ENCODE measurements around the gene PHKG1. TPM values are rescaled to one million over a fixed set of nuclear protein-coding genes. Genes with fewer than 3 reads are reported as not detected.
"Not testable (repeated sequence)": the region's sequence is repeated elsewhere in the genome, so short reads cannot be mapped to it uniquely, and the experiment has no call there.

The PHKG1 gene
- total RNA-seq, 1 donor from 2014 or later = 31.3 TPM

DNA sequence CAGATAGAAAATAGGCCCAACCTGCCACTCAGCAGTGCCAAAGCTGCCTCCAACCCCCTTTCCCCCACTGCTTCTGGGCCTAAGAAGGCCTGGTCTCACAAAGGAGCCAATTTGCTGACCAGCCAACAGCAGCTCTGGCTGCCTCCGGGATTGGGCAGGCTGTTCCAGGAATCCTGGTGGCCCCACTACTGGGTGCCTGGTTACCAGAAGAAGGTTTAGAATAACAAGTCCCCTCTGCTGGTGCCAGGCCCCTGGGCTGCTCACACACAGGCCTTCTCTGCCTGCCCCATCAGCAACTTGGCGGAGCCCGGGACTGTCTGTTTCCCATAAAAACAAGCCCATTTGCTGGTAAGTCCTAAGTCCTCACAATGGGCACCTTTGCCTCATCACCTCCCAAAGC, 1.2 kb downstream of the PHKG1 start:
- ATAC-seq (ENCODE audit: poor library complexity) = peak; percentile 88
- intact Hi-C loops (cut with DNase I) = no loop called here

GRCh38 chr7:56087445-56087844, 5.3 kb downstream of the PHKG1 start:
- intact Hi-C loops (cut with DNase I) = no loop called here
- ATAC-seq (ENCODE audit: poor library complexity) (no peak), DNase-seq (no peak)

More for the DNA sequence above, 1.2 kb downstream of the PHKG1 start:
- DNase-seq = peak; percentile 86

DNA sequence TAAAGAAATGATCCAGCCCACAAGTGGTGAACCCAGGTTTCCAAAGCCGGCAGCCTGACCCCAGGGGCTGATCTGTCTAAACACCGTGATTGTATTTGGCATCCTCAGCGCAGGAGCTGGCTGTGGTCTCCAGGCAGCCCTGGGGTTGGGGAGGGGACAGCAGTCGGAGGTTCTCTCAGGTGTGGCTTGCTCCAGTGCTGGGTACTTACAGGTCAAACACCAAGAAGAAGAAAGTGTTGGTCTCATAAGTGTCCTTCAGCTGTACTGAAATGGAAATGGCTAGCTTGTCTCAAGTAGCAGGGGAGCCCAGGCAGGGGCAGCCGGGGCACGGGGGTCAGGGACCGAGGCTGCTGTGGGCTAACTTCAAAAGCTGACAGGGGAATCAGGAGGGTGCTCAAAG, 6.0 kb downstream of the PHKG1 start:
- no peak for DNase-seq
- ATAC-seq (ENCODE audit: poor library complexity) = no peak
- intact Hi-C loops (cut with DNase I) = no loop called here

DNA sequence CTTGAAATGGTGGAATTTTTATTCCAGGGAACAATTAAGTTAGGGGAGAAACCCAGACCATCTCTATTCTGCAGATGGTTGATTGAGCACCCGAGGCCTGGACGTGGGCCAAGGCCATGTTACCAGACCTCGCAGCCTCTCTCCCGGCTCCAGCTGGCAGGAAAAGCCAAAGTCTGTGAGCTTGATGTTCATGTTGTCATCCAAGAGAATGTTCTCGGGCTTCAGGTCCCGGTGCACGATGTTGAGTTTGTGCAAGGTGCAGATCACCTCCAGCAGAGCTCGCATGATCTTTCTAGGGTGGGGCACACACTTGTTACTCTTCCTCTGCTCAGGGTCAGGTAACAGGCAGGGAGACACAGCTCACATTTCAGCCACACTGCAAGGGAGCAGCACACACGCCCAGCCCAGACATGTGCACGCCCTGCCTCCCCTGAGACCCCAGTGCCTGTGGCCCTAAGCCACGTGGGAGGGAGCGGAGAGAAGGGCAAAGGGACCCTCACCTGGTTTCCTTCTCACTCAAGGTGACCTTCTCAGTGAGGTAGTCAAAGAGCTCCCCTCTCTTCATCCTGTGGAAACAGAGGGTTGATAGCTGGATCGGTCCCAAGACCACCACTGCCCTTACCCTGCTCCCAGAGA, 9.5 kb downstream of the PHKG1 start:
- intact Hi-C loops (cut with DNase I) = no loop called here
- ATAC-seq (ENCODE audit: poor library complexity) = peak; percentile 57

DNA sequence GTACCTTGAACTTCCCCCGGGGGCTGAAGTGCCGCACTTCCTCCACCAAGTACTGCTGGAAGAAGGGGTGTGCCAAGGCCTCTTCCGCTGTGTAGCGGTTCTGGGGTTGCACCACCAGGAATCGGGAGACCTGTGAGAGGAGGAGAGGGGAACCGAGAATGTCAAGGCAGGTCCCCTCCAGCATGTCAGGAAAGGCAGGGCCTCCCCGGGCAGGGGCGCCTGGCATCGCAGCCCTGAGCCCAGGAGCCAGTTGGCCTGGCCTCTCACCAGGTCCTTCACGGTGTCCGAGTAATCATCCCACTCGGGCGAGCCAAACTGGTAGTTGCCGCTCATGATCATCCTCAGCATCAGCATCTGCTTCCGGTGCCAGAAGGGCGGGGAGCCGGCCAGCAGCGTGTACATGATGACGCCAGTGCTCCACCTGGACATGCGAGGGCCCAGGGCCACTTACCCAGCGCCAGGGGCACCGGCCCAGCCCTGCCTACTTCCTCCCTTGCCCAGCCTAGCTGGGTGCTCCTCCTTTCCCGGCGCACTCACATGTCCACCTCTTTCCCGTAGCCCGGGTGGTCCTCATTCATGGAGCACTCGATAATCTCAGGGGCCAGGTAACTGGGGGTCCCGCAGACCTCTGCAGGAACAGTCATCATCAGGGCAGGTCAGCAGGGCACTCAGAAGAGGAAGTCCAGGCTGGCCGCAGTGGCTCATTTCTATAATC, 11.0 kb downstream of the PHKG1 start:
- ATAC-seq (ENCODE audit: poor library complexity) (no peak), DNase-seq (peak; percentile 38)
- intact Hi-C loops (cut with DNase I) = no loop called here

More for the DNA sequence above, 9.5 kb downstream of the PHKG1 start:
- peak; percentile 84 for DNase-seq

DNA sequence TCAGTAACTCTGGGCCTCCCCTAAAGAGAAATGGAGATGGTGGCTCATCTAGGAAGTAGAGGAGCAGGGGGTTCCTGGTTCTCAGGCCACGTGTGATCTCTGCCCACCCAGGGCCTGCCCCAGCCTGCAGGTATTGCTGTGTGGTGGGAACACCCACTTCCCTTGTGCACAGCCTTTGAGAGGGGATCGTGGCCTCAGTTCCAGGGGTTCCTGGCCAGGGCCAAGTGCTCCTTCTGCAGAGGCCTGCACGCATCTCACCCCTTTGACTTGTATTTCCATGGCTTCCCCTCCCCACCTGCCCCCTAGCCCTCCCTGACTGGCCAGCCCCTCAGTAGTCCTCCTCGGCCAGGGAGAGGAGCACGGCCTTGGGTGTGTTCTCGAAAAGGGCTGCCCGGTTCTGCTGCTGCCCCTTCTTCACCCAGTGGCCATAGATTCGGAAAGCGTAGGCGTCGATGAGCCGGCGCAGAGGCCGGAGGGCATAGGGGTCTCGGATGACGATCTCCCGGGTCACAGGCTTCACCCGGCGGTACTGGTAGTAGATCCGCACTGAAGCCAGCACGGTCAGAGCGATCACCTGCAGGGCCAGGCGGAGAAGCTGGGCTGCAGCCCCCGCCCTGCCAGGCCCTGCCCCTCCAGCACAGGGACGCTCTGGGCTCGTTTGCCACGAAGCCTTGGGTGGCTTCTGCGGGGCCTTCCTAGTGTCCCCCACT, 11.9 kb downstream of the PHKG1 start:
- ATAC-seq (ENCODE audit: poor library complexity) = not testable (repeated sequence)
- DNase-seq = peak; percentile 27

DNA sequence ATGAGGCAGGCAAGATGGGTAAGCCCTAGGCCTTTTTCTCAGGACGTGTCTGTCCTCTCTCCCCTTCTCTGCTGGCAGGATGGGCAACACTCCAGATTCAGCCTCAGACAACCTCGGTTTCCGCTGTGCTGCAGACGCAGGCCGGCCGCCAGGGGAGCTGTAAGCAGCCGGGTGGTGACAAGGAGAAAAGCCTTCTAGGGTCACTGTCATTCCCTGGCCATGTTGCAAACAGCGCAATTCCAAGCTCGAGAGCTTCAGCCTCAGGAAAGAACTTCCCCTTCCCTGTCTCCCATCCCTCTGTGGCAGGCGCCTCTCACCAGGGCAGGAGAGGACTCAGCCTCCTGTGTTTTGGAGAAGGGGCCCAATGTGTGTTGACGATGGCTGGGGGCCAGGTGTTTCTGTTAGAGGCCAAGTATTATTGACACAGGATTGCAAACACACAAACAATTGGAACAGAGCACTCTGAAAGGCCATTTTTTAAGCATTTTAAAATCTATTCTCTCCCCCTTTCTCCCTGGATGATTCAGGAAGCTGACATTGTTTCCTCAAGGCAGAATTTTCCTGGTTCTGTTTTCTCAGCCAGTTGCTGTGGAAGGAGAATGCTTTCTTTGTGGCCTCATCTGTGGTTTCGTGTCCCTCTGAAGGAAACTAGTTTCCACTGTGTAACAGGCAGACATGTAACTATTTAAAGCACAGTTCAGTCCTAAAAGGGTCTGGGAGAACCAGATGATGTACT, 13.1 kb downstream of the PHKG1 start:
- intact Hi-C loops (cut with DNase I) = loop anchor here (10.0 kb wide), 2 partner anchors 75 to 435 kb away; no protein-coding TSS in a partner anchor
- ATAC-seq (ENCODE audit: poor library complexity) = peak; percentile 89
- DNase-seq = peak; percentile 92

More for the DNA sequence above, 11.9 kb downstream of the PHKG1 start:
- intact Hi-C loops (cut with DNase I) = not testable (repeated sequence)

- ATAC-seq (ENCODE audit: poor library complexity) = no peak
- DNase-seq = peak; percentile 32
- intact Hi-C loops (cut with DNase I) = loop anchor here (10.0 kb wide), 2 partner anchors 73 to 433 kb away; no protein-coding TSS in a partner anchor
Measured at GRCh38 chr7:56078196-56078595, 14.6 kb downstream of the PHKG1 start.

- intact Hi-C loops (cut with DNase I) = loop anchor here (10.0 kb wide), 2 partner anchors 73 to 433 kb away; no protein-coding TSS in a partner anchor
- ATAC-seq (ENCODE audit: poor library complexity) (no peak), DNase-seq (peak; percentile 17)
Measured at GRCh38 chr7:56077681-56078080, 15.1 kb downstream of the PHKG1 start.

GRCh38 chr7:56074371-56074791, 18.4 kb downstream of the PHKG1 start:
- intact Hi-C loops (cut with DNase I) = loop anchor here (10.0 kb wide), 2 partner anchors 70 to 430 kb away; no protein-coding TSS in a partner anchor
- DNase-seq (peak; percentile 91), ATAC-seq (ENCODE audit: poor library complexity) (peak; percentile 90)

DNA sequence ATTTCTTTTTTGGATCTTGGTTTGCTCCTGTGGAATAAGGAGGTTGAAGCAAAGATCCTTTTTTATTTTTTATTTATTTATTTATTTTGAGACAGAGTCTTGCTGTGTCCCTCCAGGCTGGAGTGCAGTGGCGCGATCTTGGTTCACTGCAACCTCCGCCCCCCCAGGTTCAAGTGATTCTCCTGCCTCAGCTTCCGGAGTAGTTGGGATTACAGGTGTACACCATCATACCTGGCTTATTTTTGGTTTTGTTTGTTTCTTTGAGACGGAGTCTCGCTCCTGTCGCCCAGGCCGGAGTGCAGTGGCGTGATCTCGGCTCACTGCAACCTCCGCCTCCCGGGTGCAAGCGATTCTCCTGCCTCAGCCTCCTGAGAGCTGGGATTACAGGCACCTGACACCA, 26.4 kb downstream of the PHKG1 start:
- ATAC-seq (ENCODE audit: poor library complexity); intact Hi-C loops (cut with DNase I): not testable (repeated sequence)
- peak; percentile 20 for DNase-seq

DNA sequence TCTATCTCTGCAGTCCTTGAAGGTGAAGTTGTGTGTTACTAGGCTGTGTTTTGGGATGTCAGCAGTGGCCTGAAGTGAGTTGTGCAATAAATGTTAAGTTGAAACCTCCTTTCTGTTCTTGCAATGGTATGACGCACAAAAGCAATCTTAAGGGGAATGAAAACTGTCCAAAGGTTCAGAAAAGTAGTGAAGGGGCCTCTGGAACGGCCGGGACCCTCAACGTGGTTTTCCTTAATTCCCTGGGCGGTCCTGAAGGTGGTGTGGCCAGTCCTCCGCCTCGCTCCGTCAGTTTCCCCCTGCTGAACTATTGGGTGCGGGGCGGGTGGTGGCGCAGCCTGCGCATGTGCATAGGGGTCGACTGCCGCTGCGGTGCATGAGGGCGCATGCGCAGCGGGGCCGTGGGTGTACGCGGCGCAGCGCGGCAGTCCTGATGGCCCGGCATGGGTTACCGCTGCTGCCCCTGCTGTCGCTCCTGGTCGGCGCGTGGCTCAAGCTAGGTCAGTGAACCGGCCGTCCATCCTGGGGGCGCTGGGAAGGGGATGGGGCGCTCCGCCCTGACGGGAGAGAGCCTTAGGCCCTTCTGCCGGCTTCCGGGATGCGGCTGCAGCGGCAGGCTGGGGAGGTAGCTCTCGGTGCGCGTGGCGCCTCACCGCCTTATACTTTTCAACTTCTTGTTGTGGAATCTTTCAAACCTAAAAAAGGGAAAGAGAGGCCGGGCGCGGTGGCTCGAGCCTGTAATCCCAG, 28.7 kb downstream of the PHKG1 start, which contains the start of gene SUMF2:
TSS of gene SUMF2 (plus strand) at position 405 of the 744 bp plus-strand sequence. CDS start at position 431, 26 bp downstream.
- ATAC-seq (ENCODE audit: poor library complexity) (peak; percentile 99), DNase-seq (peak; percentile 96)
- intact Hi-C loops (cut with DNase I) = no loop called here

DNA sequence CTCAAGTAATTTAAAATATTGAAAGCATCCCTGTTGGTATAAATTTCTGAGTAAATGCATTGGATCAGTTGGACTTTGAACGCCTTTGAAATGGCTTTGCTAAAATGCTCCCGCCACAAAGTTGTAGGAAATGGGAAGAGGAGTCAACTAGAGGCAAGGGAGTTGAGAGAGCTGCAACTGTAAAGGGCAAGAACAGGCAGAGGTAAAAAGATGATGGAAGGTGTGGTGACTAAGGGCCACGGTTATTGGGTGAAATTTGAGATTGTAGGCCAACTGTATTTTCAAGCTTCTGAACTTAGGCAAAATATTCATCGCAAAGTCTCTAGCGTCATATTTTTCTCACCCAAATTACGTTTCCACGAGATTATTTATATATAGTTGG, 29.3 kb downstream of the PHKG1 start:
- no peak for ATAC-seq (ENCODE audit: poor library complexity)
- no peak for DNase-seq
- intact Hi-C loops (cut with DNase I) = no loop called here

DNA sequence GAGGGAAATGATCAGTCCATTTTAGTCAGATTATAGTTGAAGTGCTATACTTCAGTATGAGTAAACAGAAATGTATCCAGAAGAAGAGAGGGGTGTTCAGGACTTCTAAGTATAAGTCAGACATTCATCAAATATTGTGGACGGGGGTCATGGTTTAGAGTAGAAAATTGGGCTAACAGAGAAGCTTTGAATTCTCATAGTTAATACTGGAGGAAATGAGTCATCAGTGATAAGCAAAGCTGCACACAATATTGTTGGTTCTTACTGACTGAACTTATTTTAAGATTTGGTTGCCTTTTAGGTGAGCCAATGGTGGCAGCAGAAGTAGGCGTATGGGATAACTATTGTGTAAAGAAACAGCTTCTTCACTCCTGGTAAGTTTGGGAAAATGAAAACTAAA, 30.4 kb downstream of the PHKG1 start:
- no peak for DNase-seq
- intact Hi-C loops (cut with DNase I) = no loop called here
- no peak for ATAC-seq (ENCODE audit: poor library complexity)

GRCh38 chr7:56053993-56054392, 38.8 kb downstream of the PHKG1 start:
- no peak for ATAC-seq (ENCODE audit: poor library complexity)
- intact Hi-C loops (cut with DNase I) = no loop called here
- no peak for DNase-seq

DNA sequence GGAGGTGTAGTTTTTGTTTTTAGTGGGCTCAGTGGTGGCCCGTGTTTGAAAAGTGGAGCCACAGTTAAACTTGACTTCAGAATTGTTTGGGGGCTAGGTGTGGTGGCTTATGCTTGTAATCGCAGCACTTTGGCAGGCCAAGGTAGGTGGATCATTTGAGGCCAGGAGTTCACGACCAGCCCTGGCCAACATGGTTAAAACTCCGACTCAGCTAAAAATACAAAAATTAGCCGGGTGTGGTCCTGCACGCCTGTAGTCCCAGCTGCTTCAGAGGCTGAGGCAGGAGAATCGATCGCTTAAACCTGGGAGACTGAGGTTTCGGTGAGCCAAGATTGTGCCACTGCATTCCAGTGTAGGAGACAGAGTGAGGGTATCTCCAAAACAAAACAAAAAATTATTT, 39.4 kb downstream of the PHKG1 start:
- intact Hi-C loops (cut with DNase I) = no loop called here

DNA sequence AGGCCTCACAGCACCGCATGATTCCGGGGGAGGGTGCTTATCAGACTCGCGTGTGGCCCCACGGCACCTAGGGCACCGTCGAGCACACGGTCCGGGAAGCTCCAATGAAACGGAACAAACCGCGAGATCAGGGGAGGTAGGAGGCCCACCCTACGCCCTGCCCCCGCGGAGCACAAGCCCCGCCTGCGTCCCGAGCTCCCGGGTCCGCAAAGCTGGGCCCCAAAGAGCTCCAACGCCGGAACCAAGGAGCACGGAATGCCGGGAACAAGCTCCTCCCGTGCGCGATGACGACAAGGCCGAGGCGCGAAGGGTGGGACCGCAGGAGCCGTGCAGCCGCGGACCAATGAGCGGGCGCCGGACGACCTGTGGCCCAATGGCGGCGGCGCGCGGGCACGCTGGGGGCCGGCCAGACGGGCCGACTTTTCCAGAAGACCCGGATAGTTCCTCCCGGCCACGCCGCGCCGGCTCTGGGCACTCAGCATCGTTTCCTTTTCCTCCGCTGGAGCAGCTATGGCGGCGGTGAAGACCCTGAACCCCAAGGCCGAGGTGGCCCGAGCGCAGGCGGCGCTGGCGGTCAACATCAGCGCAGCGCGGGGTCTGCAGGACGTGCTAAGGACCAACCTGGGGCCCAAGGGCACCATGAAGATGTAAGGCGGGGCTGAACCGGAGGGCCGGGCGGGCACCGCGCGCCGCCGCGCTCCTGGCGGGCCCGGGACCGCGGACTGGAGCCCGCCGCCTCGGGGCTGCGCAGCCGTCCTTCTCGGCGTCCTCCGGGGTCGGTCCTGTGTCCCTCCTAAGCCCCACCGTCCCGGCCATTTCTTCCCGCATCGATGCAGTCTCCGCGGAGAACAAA, 41.2 kb downstream of the PHKG1 start, which contains the start of the genes CCT6A and PSPH:
TSS of gene CCT6A (plus strand) at position 427 of the 853 bp plus-strand sequence. CDS start at position 511, 84 bp downstream.
TSS of gene PSPH (minus strand) at position 106 of the 853 bp plus-strand sequence. CDS start 30,232 bp downstream, outside the sequence.
- intact Hi-C loops (cut with DNase I) = no loop called here
- ATAC-seq (ENCODE audit: poor library complexity) = peak; percentile 100
- peak; percentile 99 for DNase-seq

More for the DNA sequence above, 39.4 kb downstream of the PHKG1 start:
- DNase-seq = no peak
- no peak for ATAC-seq (ENCODE audit: poor library complexity)

Data from Right ventricle myocardium superior (tissue), 1 donor.